ENCODE data around the gene DIP2C.

Gene DIP2C

GRCh38 chr10:385571-386300, 303.7 kb downstream of the DIP2C start:
- no peaks in the 10 kb centered on the region for H3K9me3 ChIP-seq (ENCODE audit: severe bottlenecking)
- H3K27me3 ChIP-seq (ENCODE audit: insufficient read depth, low read depth, severe bottlenecking) = no peaks in the 10 kb centered on the region
- no peaks in the 10 kb centered on the region; the same call in 1 of the 2 replicates for H3K36me3 ChIP-seq
- no peak for TF ChIP-seq CTCF (IDR thresholded peaks at IDR 0.05; ENCODE audit: low read depth, low read length)
- no peak for DNase-seq
- H3K4me3 ChIP-seq (ENCODE audit: low read depth, low read length) = no peak overlapping the region
- H3K27ac ChIP-seq = no peak overlapping the region

- Histone ChIP-seq H3K36me3 (no peaks in the 10 kb centered on the region; the same call in 1 of the 2 replicates), H3K27ac (no peak overlapping the region), H3K27me3 (ENCODE audit: insufficient read depth, low read depth, severe bottlenecking) (no peaks in the 10 kb centered on the region)
These were observed 304.7 kb downstream of the DIP2C start for GRCh38 chr10:384538-385305.

GRCh38 chr10:383519-383918, 305.9 kb downstream of the DIP2C start:
- H3K36me3 ChIP-seq = no peaks in the 10 kb centered on the region
- no peak overlapping the region for H3K4me3 ChIP-seq (ENCODE audit: low read depth, low read length)

More at GRCh38 chr10:384538-385305, 304.7 kb downstream of the DIP2C start:
- TF ChIP-seq CTCF (IDR thresholded peaks at IDR 0.05; ENCODE audit: low read depth, low read length) = no peak
- Histone ChIP-seq H3K9me3 (ENCODE audit: severe bottlenecking) (no peaks in the 10 kb centered on the region), H3K4me3 (ENCODE audit: low read depth, low read length) (no peak overlapping the region)
- no peak for DNase-seq

GRCh38 chr10:381805-382204, 307.7 kb downstream of the DIP2C start:
- H3K9me3 ChIP-seq (ENCODE audit: severe bottlenecking) = no peaks in the 10 kb centered on the region
- DNase-seq = no peak
- no peak for TF ChIP-seq CTCF (IDR thresholded peaks at IDR 0.05; ENCODE audit: low read depth, low read length)
- H3K36me3 ChIP-seq = no peaks in the 10 kb centered on the region
- H3K27me3 ChIP-seq (ENCODE audit: insufficient read depth, low read depth, severe bottlenecking) = no peaks in the 10 kb centered on the region
- H3K4me3 ChIP-seq (ENCODE audit: low read depth, low read length) = no peak overlapping the region
- no peak overlapping the region for H3K27ac ChIP-seq

More at GRCh38 chr10:383519-383918, 305.9 kb downstream of the DIP2C start:
- no peaks in the 10 kb centered on the region for H3K27me3 ChIP-seq (ENCODE audit: insufficient read depth, low read depth, severe bottlenecking)
- no peak for DNase-seq
- no peak for TF ChIP-seq CTCF (IDR thresholded peaks at IDR 0.05; ENCODE audit: low read depth, low read length)
- H3K9me3 ChIP-seq (ENCODE audit: severe bottlenecking) = no peaks in the 10 kb centered on the region
- H3K27ac ChIP-seq = no peak overlapping the region

GRCh38 chr10:381346-381745, 308.1 kb downstream of the DIP2C start:
- no peaks in the 10 kb centered on the region for H3K27me3 ChIP-seq (ENCODE audit: insufficient read depth, low read depth, severe bottlenecking)
- no peak overlapping the region for H3K27ac ChIP-seq
- no peak overlapping the region for H3K4me3 ChIP-seq (ENCODE audit: low read depth, low read length)
- H3K36me3 ChIP-seq = no peaks in the 10 kb centered on the region
- TF ChIP-seq CTCF (IDR thresholded peaks at IDR 0.05; ENCODE audit: low read depth, low read length) = no peak
- H3K9me3 ChIP-seq (ENCODE audit: severe bottlenecking) = no peaks in the 10 kb centered on the region
- DNase-seq = no peak

Measured in WERI-Rb-1 (cell line).